Hippocampal formation (tissue), 2 donors: ENCODE results near the gene DNPH1.

Experiments used
- DNase-seq, 2 donors: peaks; one replicate each; lab custom pipeline; 2025; lab: John Stamatoyannopoulos, UW

Gene DNPH1

DNA sequence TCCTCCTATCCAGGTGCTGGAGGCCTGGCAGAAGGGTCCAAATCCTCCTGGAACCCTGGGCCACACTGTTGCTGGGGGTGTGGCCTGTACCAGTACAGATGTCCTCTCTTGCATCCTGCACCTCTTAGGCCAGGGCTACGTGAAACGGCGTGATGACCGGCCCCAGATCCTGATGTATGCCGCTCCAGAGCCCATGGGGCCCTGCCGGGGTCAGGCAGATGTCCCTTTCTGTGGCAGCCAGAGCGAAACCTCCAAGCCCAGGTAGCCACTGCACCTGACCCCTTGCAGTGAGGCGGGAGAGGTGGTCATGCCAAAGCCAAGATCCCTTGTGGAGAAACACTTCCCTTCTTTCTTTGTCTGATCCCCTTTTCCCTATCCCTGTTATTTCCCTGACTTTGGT, 14.2 kb downstream of the DNPH1 start:
- no peak for DNase-seq

- DNase-seq: no peak
Measured at GRCh38 chr6:43213431-43213830, 15.8 kb downstream of the DNPH1 start.

- no peak for DNase-seq
Measured at GRCh38 chr6:43211955-43212354, 17.3 kb downstream of the DNPH1 start.

DNA sequence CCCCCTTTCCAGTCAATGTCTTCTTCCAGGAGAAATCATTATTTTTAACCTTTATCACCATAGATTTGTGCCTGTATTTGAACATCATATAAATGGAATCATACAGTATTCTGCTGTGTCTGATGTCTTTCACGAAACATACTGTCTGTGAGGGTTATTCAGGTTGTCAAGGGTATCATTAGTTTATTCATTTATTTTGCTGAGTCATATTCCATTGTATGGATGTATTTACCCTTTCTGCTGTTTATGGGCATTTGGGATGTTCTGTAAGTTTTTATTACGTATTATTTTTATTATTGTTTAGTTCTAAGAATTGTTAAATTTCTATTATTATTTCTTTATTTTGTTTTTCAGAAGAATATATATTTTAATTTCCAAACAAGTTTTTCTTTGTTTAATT, 22.0 kb downstream of the DNPH1 start:
- DNase-seq: no peak

DNA sequence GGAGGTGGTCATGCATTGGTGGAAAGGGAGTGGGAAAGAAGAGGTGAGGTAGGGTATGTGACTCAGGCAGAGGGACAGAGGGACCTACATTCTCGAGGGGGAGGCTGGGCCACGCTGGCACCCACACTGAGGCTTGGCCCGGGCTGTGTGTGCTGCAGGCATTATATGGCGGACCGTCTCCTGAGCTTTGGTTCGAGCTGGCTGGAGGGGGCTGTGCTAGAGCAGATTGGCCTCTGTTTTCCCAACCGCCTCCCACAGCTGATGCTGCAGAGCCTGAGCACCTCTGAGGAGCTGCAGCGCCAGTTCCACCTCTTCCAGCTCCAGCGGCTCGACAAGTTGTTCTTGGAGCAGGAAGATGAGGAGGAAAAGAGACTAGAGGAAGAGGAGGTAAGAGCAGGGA, 23.4 kb downstream of the DNPH1 start:
- DNase-seq: no peak

DNA sequence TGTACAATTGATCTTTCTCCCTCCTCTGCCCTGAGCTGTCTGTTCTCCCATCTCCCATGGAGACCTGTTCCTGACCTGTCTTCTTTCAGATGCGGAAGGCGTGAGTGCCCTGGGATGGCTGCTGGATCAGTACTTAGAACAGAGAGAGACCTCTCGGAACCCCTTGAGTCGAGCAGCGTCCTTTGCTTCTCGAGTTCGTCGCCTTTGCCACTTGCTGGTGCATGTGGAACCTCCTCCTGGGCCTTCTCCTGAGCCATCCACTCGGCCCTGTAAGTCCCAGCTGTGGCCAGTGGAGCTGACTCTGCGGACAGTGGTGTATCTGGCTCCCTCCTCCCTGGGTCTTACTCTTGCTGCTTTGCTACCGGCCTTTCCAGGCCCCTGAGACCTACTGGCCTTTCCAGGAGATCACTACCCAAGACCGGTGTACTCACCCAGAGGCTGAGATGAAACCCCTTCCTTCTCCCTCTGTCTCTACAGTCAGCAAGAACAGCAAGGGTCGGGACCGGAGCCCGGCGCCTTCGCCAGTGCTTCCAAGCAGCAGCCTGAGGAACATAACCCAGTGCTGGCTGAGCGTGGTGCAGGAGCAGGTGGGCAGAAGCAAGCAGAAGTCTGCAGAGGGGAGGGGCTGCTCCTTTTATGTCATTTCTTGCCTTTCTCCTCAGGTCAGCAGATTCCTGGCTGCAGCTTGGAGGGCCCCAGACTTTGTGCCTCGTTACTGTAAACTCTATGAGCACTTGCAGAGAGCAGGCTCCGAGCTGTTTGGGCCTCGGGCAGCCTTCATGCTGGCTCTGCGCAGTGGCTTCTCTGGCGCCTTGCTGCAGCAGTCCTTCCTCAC, 24.8 kb downstream of the DNPH1 start:
- DNase-seq: no peak

DNA sequence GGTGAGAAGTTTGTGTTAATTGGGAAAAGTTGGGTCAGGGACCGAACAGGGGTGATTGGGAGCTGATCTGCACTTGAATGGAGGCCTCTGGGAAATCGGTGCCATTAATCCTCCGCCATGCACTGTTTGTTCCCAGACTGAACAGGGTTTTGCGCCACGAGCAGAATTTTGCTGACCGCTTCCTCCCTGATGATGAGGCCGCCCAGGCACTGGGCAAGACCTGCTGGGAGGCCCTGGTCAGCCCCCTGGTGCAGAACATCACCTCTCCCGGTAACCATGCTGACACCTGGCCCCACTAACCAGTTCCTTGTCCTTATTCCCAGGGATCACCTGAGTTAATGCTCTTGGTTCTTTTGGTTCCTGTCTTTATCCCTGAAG, 25.6 kb downstream of the DNPH1 start:
- DNase-seq: no peak

- no peak for DNase-seq
Measured at GRCh38 chr6:43203029-43203717, 26.1 kb downstream of the DNPH1 start.

- DNase-seq: no peak
Measured at GRCh38 chr6:43202451-43202850, 26.8 kb downstream of the DNPH1 start.

- DNase-seq: no peak
Measured at GRCh38 chr6:43200541-43200940, 28.7 kb downstream of the DNPH1 start.

DNA sequence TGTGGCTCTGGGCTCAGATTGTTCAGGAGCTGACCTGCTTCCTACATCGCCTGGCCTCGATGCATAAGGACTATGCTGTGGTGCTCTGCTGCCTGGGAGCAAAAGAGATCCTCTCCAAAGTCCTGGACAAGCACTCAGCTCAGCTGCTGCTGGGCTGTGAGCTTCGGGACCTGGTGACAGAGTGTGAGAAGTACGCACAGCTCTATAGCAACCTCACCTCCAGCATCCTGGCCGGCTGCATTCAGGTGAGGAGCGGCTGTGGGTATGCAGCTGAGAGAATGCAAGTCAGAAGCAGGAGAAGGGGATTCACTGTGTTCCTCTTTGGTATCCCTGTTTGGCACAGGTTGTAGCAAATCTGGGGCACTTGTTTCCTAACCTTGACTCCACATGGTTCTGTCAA, 29.4 kb downstream of the DNPH1 start:
- DNase-seq: no peak

DNA sequence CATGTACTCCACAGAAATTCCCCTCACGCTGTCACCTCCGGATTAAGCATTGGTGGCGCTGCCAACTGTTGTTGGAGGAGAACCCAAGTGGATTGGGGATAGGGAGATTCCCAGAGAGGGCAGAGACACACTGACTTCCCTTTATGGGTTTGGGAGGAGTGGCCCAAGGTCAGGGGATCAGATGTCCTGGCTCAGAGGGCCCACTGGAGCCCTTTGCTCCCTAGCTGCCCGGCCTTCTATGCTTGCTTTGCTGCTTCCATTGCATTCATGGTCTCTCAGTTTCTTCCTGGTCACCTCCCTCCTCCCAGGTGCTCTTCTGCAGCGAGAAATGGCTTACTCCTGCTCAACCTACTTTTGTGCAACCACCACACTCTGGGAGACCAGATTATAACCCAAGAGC, 32.9 kb downstream of the DNPH1 start:
- no peak for DNase-seq

DNA sequence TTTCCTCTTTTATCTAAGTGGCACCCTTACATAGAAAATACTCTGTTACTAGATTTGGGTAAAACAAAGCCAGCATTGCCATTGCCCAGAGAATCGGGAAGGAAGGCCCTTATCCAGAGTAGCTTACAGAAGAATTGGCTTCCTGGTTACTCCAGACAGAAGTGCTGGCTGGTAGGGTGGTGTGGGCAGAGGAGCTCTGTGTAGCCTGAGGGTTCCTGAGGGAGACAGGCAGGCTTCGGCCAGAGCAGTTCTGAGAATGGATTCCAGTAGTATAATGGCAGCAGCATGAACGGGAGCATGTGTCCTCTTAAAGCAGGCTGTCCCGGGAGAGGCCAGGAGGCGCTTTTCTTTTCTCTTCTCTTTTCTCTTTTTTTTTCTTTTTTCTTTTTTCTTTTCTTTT, 35.4 kb downstream of the DNPH1 start:
- no peak for DNase-seq

DNA sequence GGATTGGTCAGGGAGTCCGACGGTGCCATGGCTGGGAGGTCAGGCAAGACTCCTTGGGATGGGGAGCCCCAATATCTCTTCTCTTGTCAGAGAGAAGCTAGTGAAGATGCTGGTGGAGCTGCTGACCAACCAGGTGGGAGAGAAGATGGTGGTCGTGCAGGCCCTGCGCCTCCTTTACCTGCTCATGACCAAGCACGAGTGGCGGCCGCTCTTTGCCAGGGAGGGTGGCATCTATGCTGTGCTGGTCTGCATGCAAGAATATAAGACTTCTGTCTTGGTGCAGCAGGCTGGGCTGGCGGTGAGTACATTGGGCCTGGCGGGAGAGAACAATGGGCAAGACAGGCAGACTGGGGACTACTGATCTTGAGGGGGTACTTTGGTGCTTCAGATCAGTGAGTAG, 36.4 kb downstream of the DNPH1 start:
- DNase-seq: no peak

GRCh38 chr6:43189776-43190304, 39.4 kb downstream of the DNPH1 start:
- DNase-seq: no peak

DNA sequence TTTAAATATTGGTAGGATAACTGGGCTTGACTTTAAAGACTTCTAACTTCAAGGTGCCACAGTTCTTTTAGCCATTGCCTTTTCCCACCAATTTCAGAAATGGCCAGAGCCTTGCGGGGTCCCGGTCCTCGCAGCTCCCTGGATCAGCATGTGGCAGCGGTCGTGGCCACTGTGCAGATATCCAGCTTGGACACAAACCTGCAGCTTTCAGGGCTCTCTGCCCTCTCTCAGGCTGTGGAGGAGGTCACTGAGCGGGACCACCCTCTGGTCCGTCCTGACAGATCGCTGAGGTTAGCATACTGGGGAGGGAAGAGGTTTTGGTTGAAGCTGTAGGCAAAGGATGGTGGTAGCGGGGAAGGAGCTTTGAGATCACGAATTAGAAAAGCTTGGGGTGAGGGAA, 40.9 kb downstream of the DNPH1 start:
- no peak for DNase-seq

DNA sequence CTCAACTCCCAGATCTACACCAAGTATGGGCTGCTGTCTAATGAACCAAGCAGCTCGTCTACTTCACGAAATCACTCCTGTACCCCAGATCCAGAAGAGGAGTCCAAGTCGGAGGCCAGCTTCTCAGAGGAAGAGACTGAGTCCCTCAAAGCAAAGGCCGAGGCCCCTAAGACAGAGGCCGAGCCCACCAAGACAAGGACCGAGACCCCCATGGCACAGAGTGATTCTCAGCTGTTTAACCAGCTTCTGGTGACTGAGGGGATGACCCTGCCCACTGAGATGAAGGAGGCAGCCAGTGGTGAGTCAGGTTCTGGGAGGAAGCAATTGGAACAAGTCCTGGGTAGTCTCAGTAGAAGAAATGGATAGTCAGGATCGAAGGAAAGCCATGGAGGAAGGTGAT, 41.5 kb downstream of the DNPH1 start:
- DNase-seq: no peak

DNA sequence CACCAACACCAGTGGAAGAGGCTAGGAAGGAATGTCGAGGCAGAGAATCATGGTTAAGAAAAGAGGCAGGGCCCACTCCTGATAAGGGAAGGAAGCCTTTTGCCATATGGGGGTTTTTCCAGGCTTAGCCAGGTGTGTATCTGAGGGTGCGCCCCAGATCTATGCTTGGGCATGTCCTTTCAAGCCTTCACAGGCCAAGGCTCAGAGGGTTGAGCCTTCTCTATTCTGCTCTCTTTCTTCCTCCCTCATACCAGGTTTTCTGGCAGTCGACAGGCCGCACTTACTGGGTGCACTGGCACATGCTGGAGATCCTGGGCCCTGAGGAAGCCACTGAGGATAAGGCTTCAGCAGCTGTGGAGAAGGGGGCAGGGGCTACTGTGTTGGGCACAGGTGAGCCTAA, 42.6 kb downstream of the DNPH1 start:
- no peak for DNase-seq

DNA sequence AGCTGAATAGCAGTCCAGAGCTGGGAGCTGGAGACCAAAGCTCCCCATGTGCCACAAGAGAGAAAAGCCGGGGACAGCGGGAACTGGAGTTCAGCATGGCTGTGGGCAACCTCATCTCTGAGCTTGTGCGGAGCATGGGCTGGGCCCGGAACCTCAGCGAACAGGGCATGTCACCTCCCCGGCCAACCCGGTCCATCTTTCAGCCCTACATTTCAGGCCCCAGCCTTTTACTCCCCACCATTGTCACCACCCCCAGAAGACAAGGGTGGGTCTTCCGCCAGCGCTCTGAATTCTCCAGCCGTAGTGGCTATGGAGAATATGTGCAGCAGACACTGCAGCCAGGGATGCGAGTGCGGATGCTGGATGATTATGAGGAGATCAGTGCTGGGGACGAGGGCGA, 43.3 kb downstream of the DNPH1 start:
- DNase-seq: no peak

GRCh38 chr6:43185391-43185985, 43.8 kb downstream of the DNPH1 start:
- no peak for DNase-seq

DNA sequence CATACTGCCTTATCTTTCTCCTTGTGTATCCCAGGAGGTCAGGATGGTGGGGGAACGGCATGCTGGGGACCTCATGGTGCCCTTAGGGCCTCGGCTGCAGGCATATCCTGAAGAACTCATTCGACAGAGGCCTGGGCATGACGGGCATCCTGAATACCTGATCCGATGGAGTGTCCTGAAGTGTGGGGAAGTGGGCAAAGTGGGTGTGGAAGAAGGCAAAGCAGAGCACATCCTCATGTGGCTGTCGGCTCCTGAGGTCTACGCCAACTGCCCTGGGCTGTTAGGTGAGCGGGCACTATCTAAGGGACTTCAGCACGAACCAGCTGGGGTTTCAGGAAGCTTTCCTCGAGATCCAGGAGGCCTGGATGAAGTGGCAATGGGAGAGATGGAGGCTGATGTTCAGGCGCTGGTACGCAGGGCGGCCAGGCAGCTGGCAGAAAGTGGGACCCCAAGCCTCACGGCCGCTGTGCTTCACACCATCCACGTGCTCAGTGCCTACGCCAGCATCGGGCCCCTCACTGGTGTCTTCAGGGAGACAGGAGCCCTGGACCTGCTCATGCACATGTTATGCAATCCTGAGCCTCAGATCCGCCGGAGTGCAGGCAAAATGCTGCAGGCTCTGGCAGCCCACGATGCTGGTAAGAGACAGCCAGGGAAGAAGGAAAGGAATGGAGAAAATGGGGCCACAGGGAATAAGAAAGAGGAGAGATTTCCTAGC, 44.9 kb downstream of the DNPH1 start:
- DNase-seq: no peak

DNA sequence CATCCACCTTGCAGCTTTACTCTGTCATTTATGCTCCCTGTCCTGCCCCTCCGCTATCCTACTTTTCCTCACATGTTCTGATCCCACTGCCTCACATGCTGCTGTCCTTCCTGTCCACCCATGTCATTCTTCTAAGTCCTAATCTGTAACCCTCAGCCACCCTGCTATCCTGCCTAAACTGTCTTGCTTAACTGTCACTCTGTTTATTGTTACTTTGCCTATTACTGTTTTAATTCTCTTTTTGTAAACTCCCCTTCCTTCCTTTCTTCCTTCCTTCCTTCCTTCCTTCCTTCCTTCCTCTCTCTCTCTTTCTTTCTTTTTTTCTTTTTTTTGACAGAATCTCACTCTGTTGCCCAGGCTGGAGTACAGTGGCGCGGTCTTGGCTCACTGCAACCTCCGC, 45.8 kb downstream of the DNPH1 start:
- no peak for DNase-seq
